ENCODE results near the gene PRODH2.

Gene PRODH2, protein sequence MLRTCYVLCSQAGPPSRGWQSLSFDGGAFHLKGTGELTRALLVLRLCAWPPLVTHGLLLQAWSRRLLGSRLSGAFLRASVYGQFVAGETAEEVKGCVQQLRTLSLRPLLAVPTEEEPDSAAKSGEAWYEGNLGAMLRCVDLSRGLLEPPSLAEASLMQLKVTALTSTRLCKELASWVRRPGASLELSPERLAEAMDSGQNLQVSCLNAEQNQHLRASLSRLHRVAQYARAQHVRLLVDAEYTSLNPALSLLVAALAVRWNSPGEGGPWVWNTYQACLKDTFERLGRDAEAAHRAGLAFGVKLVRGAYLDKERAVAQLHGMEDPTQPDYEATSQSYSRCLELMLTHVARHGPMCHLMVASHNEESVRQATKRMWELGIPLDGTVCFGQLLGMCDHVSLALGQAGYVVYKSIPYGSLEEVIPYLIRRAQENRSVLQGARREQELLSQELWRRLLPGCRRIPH

DNA sequence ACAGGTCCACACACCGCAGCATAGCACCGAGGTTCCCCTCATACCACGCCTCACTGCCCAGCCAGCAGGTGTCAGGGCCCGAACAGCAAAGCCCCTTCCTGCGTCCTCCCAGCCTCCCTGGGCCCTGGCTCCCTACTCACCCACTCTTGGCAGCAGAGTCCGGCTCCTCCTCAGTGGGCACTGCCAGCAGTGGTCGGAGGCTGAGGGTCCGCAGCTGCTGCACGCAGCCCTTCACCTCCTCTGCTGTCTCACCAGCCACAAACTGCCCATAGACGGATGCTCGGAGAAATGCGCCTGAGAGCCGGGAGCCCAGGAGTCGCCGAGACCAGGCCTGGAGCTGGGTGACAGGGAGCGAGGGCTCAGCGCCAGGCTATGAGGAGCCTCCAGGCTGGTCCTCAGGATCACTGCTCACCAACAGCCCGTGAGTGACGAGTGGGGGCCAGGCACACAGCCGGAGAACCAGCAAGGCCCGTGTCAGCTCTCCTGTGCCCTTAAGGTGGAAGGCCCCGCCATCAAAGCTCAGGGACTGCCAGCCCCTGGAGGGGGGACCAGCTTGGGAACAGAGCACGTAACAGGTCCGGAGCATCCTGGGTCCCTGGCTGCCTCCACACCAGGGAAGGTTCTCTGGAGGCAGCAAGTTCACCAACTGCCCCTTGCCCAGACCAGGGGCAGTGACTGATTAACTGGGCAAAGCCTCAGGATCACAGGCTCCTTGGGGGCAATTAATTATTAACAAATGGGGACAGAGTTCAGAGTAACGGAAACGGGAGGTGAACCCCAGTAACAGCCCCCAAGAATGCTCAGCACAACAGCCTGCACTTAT is at the start of gene PRODH2:
Gene PRODH2 (minus strand): TSS at position 626 of the 823 bp plus-strand sequence. CDS start 40 bp downstream, at position 586.
- no peak for DNase-seq

DNA sequence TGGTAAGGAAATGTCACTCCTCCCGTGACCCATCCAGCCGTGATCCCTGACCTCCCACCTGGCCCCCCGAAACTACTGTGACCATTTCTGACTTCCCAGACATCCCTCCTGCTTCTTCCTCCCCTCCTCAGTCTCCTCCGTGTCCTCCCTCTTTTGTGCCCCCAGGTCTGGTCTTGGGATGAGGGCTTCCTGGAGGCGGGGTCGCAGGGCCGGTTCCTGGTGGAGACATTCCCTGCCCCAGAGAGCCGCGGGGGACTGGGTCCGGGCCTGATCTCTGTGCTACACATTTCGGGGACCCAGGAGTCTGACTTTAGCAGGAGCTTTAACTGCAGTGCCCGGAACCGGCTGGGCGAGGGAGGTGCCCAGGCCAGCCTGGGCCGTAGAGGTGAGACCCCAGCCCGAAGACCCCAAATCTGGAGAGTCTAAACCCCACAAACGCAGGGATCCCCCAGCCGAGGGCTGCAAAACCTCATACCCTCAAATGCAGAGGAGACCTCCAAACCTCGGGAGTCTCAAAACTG is 49.1 kb upstream of the PRODH2 start:
- DNase-seq: no peak

DNA sequence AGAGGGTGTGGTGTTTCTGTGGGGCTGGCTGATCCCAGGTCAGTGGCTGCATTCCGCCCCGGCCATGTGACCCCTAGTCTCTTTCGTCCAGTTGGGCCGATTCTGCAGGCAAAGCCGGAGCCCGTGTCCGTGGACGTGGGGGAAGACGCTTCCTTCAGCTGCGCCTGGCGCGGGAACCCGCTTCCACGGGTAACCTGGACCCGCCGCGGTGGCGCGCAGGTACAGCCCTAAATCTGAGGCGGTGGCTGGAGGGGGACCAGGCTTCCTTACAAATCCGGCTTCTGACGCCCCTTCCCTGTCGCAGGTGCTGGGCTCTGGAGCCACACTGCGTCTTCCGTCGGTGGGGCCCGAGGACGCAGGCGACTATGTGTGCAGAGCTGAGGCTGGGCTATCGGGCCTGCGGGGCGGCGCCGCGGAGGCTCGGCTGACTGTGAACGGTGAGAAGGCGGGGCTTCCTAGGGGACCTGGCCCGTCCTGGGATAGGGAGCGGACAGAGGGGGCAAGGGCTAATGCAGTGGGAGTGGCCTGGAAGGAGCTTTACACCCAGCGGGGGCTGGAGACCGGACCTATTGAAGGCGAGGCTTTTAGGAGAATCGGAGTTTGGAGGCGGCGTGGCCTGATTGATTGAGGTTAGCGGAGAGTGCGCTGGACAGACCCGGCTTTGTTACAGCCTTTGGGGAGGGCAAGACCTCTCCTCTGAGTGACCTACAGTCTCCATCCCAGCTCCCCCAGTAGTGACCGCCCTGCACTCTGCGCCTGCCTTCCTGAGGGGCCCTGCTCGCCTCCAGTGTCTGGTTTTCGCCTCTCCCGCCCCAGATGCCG is 48.4 kb upstream of the PRODH2 start:
- DNase-seq: no peak

DNA sequence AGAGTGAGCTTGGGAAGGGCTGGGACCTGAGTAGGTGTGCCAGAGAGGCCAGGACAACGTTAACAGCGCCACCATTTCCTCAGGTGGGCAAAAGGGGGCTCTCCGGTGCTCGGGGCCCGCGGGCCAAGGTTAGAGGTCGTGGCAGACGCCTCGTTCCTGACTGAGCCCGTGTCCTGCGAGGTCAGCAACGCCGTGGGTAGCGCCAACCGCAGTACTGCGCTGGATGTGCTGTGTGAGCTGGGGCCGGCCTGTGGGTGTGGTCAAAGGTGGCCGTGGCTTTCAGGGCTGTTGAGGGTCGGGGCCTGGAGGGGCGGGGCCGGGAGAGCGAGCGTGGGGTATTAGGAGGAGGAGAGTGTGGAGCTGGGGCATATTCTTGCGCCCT is 47.8 kb upstream of the PRODH2 start:
- DNase-seq: no peak

DNA sequence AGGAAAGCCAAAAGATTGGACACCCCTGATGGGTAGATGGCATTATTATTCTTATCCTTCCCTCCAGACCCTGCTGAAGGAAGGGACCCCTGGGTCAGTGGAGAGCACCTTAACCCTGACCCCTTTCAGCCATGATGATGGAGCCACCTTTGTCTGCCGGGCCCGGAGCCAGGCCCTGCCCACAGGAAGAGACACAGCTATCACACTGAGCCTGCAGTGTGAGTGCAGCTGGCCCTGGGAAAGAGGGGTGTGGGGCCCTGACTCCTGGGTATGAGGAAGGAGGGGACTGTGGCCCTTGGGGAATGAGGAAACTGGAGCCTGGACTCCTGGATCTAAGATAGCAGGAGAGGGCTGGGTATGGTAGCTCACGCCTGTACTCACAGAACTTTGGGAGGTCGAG is 46.8 kb upstream of the PRODH2 start:
- DNase-seq: no peak

DNA sequence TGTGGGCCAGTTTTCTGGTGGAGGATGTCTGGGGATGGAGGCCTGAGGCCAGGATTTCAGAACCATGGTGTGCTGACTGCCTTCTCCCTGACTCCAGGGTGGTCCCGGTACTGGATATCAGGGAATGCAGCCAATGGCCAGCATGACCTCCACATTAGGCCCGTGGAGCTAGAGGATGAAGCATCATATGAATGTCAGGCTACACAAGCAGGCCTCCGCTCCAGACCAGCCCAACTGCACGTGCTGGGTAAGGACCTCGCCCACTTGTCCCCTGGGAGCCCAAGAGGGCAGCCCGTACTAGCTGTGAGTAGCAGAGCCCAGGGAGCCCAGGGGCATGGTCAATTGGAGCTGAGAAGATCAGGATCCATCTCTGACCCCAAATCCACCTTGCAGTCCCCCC is 45.7 kb upstream of the PRODH2 start:
- no peak for DNase-seq

DNA sequence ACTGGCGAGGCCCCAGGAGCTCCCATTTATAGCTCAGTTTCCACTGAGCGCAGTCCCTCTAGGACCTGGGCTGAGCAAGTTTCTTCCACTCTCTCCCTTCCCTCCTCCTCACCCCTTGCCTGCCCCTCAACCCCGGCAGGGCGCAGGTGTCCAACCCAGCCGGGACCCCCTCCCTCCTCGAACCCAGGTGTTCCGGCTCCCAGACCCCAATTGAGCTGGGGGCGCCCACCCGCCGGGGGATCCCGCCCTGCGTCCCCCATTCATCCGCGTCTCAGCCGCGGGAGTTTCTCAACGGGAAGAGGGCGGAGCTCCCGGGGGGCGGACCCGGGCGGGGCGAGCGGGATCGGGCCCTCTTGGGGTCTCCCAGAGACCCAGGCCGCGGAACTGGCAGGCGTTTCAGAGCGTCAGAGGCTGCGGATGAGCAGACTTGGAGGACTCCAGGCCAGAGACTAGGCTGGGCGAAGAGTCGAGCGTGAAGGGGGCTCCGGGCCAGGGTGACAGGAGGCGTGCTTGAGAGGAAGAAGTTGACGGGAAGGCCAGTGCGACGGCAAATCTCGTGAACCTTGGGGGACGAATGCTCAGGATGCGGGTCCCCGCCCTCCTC is 44.0 kb upstream of the PRODH2 start, which contains the start of gene KIRREL2:
Gene KIRREL2 (plus strand): TSS at position 366 of the 604 bp plus-strand sequence. CDS start 209 bp downstream, at position 575.
- no peak for DNase-seq

DNA sequence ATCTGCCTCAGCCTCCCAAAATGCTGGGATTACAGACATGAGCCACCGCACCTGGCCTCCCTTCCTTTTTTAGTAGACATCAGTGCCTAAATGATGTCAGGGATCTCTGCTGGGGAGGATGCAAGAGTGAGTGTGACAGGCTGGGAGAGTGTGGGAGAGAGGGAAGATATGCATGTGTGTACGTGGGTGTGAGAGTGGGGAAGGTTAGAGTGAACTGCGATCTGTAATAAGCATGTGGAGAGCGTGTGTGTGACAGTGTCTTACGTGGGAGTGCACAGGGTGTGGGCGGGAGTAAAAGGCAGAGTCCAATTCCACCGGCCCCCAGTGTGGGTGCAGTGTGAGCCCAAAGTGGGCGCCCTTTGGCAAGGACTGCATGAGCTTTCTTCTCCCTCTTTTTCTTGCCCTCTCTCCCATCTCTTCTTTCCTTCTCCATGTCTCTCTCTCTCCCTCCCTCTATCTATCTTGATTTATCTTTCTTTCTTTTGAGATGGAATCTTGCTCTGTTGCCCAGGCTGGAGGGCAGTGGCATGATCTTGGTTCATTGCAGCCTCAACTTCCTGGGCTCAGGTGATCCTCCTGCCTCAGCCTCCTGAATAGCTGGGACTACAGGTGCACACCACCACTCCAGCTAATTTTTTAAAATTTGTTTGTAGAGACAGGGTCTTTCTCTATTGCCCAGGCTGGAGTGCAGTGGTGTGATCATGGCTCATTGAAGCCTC is 40.6 kb upstream of the PRODH2 start:
- no peak for DNase-seq

DNA sequence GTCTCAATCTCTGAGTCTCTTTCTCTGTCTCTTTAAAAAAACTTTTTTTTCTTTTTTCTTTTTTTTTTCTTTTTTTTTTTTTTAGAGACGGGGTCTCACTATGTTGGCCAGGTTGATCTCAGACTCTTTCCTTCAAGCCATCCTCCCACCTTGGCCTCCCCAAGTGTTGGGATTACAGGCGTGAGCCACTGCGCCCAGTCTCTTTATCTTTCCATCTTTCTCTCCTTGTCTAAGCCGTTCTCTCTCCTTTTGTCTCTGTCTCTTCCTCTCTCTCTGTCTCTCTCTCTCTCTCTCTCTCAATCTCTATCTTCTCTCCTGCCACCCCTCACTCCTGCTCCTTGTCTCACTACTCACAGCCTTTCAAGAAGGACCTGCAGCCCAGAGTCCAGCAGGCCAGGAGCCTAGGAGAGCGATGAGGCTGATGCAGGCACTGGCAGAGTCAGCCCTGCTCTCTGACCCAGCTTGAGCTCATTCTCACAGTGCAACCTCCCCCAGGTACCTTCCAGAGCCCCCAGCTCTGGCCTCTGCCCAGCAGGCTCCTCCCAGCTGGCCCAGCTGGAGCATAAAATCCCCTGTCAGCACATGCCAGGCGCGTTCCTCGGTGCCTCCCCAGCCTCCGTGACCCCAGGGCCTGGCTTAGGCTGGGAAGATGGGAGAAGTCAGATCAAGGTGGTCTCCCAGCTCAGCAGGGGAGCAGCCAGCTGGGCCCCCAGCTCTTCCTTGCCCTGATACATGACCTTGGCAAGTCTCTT is 39.6 kb upstream of the PRODH2 start, which contains the start of gene NPHS1:
Gene NPHS1 (minus strand): TSS at position 476 of the 752 bp plus-strand sequence. CDS start 667 bp downstream, outside the sequence.
- DNase-seq: no peak

DNA sequence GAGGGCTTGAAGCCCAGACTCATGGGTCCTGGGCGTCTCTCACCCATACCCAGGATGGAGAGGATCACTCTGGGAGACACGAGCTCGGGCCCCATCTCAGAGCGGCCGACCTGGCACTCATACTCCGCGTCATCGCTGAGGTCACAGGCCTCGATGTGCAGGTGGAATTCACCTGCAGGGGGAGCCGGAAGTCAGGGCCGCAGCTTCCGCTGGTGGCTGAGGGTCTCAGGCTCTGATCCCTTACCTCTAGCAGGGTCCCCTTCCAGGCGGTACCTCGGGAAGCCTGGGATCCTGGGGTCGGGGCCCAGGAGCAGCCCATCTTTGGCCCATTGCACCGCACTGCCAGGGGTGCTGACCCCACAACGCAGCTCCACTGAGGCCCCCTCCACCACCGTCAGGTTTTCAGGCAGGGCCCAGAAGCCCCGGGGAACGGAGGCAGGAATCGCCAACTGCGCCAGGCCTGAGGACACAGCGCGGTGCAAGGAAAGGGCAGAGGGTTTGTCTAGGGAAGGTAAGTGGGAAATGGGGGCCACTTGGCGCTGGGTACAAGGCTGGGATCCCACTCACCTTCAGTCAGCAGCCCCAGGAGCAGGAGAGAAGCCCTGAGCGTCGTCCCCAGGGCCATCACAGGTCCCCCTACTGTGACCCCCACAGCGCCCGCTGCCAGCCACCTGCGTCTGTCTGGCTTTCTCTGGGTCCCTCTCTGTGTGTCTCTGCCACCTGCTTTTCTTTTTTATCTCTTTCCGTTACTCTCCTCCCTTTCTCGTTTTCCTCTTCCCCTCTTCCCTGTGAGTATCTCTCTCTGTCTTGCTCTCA is 38.8 kb upstream of the PRODH2 start:
- no peak for DNase-seq

DNA sequence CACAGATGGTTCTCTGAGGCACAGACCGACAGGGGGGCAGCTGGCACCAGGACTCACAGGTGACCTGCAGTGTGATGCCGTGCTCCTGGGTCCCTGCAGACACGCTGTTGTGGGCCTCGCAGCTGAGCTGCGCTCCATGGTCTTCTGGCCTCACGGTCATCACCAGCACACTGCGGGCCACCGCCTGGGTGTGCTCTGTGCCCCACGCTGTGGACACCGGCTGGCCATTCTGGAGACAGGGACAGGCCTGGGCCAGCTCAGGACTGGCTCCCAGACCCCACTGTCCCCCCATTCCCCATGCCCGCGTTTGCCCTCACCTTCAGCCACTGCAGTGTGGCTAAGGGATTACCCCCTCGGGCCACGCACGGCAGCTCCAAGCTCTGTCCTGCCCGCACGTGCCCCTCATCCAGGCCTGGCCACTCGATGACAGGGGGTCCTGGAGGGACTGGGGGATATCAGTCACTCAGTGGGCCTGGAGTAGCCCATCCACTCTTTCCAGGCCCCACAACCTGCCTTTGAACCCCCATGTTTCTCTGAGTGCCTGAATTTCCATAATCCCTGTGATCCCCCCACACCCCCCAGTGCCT is 36.4 kb upstream of the PRODH2 start:
- no peak for DNase-seq

DNA sequence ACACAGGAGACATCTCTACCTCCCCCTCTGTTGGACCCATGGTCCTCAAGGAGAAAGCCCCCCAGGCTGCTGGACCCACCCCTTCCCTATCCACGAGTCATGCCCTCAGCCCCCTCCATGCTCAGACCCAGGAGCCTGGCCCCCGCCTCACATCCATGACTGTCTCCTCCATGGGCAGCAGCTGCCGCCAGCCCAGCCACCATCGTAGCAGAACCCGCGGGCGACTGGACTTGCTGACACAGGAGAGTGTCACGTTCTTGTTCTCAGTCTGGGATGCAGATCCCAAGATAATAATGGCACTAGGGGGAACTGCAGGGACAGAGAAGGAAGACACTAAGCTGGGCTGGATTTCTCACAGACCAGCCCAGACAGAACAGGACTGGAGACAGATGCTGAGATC is 35.8 kb upstream of the PRODH2 start:
- no peak for DNase-seq

DNA sequence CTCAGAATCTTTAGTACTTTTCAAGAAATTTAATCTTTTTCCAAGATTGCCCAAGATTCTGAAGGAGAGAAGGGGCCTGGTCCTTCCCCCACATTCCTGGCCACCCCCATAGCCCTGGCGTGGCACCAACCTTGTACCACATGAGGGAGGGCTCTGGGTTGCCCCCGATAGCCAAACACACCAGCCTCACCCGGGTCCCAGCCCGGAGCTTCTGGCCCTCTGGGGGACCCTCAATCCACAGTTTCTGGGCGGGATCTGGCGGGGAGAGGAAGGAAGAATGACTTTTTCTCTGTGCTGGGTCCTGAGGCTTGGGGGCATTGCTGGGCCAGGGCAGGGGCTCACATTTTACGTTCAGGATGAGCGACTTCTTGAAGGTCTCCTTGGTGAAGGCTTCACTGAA is 35.3 kb upstream of the PRODH2 start:
- DNase-seq: no peak

DNA sequence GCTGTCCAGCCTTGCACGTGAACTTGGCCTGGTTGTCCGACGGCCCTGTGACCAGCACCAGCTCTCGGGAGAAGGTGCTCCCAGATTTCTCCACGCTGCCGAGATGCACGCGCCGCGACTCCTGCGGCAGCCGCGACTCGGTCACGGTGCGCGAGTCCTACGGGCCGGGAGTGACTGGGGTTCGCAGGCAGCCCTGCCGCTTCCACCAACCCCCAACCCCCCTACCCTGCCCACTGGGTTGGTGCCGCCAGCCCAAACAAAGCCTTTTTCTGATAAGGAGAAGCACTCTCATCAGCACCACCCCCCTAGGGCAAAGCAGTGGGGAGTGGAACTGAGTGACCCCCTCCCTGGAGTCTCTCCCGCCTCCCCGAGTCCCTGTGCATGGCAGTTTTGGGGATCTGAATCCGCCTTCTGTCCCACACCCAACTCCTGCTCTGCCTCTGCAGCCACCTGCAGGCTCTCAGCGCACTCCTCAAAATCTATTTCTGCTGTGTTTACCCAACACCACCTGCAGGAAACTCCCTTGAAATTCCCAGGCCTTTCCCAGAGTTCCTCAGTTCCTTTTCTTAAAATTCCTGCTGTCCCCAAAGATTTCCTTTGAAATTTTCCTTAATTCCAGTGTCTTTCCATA is 33.5 kb upstream of the PRODH2 start:
- no peak for DNase-seq

DNA sequence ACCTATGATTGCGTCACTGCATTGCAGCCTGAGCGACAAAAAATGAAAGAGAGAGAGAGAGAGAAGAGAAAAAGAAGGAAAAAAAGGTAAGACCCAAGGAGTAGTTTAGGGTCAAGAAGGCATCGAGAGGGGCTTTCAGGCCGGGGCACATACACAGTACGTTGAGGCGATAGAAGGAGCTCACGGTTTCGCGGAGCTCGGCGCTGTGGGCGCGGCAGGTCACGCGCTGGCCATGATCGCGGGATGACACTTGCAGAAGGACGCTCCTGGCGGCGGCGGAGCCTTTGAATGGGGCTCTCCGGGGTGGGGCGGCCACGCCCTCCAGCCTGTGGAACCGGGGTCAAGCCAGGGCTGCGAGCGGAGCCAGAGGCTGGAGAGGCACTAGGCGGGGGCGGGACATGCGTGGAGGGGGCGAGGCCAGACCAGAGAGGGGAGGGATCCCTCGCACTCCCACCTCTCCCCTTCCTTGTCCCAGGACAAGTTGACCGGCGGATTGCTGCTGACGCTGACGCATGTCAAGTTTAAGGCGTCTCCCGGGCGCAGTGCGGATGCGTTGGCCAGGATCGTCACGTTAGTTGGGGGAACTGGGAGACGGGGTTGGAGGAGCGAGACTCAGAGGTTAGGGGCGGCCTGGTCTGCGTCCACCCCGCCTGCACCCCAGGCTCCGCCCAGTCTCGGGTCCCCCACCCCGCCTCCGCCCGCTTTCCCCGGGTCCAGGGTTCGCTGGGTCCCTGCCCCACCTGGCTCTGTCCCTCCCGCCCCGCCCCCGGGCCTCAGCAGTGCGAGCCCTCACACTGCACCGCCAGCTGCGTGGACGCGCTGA is 32.8 kb upstream of the PRODH2 start:
- no peak for DNase-seq

DNA sequence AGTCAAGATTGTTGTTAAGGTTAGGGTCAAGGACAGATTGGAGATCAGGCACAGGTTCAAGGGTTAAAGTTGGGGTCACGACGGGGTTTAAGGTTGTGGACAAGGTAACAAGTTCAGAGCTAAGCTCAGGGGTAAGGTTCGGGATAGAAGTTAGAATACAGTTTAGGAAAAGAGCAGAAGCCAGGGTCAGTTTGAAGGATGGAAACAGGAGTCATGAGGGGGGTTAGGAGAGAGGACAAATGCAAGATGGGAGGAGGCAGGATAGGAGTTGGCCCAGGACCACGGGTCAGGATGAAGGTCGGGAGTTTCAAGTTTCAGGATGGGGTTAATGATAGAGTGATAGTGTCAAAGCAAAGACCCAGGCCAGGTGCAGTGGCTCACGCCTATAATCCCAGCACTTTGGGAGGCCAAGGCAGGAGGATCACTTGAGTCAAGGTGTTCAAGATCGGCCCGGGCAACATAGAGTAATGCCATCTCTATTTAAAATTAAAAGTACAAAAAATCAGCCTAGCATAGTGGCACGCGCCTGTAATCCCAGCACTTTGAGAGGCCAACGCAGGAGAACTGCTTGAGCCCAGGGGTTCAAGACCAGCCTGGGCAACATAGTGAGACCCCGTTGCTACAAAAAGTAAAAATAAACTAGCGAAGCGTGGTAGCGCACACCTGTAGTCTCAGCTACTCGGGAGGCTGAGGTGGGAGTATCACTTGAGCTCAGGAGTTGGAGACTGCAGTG is 32.0 kb upstream of the PRODH2 start:
- DNase-seq: no peak
